AG04450 (cell line): ENCODE results near the gene PSMD2. TPM values are rescaled to one million over a fixed set of nuclear protein-coding genes. Genes with fewer than 3 reads are reported as not detected.

Experiments used
- CTCF ChIA-PET: fragments of 300-600, 350-600 bp; formaldehyde crosslinking; extraction: SDS; loops from one replicate; lab custom pipeline; 2022; ENCODE audit warnings: antibody characterized with exemption, inconsistent platforms; lab: Charles Lee
- POLR2A ChIA-PET: fragments of 350-600 bp; formaldehyde crosslinking; extraction: SDS; loops from one replicate; lab custom pipeline; 2021; ENCODE audit warnings: antibody characterized with exemption, inconsistent platforms; lab: Yijun Ruan, JAX
- DNase-seq: peaks from one replicate; pipeline ENCODE4 v3.0.0-alpha.2; 2011; ENCODE audit warnings: low read depth, low spot score
- H3K27ac ChIP-seq: one replicate; pipeline ENCODE4 v1.5.1; 2012; ENCODE audit warnings: low read depth, low read length, control low read depth
- H3K27me3 ChIP-seq: one replicate; pipeline ENCODE4 v1.6.0; 2012; ENCODE audit warnings: low read length; ENCODE audit not compliant: control insufficient read depth, insufficient read depth
- H3K4me3 ChIP-seq: 2 replicates; pipeline ENCODE4 v1.5.1; 2011; ENCODE audit warnings: mild to moderate bottlenecking, low read depth, low read length, control low read depth
- H3K9me3 ChIP-seq: 2 replicates; pipeline ENCODE4 v1.5.1; 2012; ENCODE audit warnings: low read length; ENCODE audit not compliant: control insufficient read depth, insufficient read depth
- polyA plus RNA-seq: library from polyadenylated mRNA; depleted of rRNA; stranded (reverse); fragments of >200 nt; gene quantifications from 2 replicates; pipeline ENCODE4 v1.2.3, GENCODE V29; 2011
- TF ChIP-seq, protein P1 (sequence below): IDR thresholded peaks from 2 replicates; pipeline ENCODE4 v1.5.1; 2011; ENCODE audit warnings: low read depth, low read length, control low read depth, inconsistent platforms

The PSMD2 gene
- polyA plus RNA-seq, 1 experiment, result 318 TPM

DNA sequence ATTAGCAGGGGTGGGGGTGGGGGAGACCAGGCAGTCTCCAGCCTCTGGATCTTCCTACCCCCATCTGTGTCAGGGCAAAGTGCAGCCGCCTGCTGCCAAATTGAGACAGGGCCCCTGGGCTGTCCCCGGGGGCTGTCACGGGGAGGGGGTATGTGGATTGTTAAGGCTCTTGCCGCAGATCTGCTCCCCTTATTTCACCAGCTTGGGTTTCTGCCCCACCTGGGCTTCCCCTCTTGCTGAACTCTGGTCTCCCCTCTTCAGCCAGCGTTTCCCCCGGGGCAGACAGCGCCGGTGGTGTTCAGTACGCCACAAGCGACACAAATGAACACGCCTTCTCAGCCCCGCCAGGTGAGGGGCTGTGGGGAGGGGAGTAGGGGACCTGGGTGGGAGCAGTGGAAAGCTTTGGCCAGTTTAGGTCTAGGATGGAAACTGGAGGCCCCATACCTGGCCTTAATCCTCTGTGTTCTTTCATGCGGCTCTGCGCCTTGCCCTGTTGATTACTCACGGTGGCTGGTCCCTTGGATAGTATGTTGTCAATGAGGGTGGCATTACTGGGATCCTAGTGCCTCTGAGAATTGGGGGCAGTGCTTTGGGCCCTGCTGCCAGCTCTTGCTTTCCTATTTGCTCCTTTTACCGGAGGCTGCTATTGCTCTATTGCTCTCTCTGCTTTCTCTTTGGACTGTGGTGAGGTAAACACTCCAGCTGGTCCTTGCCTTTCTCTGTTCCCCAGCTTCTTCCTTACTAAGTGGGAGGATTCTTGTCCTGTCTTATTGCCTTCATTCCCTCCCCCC is 17.0 kb downstream of the PSMD2 start:
- no peaks in the 10 kb centered on the region for H3K27me3 ChIP-seq
- DNase-seq, result no peak
- ChIA-PET POLR2A (interaction anchor here (0.9 to 1.6 kb wide), 6 partner anchors 10 to 66 kb away, joined by 3 to 7 read pairs (median 3); partner anchors contain the start of genes CLCN2, EEF1AKMT4, FAM131A and POLR2H), CTCF (interaction anchor here (0.7 kb wide), 1 partner anchor 55 kb away, joined by 4 read pairs; no protein-coding TSS in a partner anchor)
- TF ChIP-seq, protein P1, sequence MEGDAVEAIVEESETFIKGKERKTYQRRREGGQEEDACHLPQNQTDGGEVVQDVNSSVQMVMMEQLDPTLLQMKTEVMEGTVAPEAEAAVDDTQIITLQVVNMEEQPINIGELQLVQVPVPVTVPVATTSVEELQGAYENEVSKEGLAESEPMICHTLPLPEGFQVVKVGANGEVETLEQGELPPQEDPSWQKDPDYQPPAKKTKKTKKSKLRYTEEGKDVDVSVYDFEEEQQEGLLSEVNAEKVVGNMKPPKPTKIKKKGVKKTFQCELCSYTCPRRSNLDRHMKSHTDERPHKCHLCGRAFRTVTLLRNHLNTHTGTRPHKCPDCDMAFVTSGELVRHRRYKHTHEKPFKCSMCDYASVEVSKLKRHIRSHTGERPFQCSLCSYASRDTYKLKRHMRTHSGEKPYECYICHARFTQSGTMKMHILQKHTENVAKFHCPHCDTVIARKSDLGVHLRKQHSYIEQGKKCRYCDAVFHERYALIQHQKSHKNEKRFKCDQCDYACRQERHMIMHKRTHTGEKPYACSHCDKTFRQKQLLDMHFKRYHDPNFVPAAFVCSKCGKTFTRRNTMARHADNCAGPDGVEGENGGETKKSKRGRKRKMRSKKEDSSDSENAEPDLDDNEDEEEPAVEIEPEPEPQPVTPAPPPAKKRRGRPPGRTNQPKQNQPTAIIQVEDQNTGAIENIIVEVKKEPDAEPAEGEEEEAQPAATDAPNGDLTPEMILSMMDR, result no peak
- peak overlapping the region; percentile 90 for H3K4me3 ChIP-seq
- peak overlapping the region; percentile 77 for H3K27ac ChIP-seq
- H3K9me3 ChIP-seq, result peaks cover 3% of the 10 kb centered on the region; the same call in 1 of the 2 replicates

DNA sequence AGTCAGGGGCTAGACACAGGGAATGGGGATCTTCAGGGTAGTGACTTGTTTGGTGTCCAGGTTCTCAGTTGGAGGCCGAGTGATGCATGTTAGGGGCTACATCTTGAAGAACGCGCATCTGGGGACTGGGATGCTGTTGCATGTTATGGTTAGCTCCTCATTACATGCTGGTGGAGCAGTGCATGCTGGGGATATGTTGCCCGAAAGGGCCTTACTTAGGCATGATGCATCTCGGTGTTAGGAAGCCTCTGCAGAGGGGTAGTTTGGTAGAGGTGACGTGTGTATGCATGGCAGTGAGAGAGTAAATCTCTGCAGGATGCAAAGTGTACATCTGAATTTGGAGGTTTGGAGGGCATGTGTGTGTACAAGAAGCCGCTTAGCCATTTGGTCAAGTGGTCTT is 17.8 kb downstream of the PSMD2 start:
- ChIA-PET POLR2A (interaction anchor here (1.0 to 1.6 kb wide), 2 partner anchors 11 to 17 kb away, joined by 3 to 7 read pairs; no protein-coding TSS in a partner anchor), CTCF (interaction anchor here (0.7 kb wide), 1 partner anchor 55 kb away, joined by 4 read pairs; no protein-coding TSS in a partner anchor)
- no peak overlapping the region for H3K27ac ChIP-seq

DNA sequence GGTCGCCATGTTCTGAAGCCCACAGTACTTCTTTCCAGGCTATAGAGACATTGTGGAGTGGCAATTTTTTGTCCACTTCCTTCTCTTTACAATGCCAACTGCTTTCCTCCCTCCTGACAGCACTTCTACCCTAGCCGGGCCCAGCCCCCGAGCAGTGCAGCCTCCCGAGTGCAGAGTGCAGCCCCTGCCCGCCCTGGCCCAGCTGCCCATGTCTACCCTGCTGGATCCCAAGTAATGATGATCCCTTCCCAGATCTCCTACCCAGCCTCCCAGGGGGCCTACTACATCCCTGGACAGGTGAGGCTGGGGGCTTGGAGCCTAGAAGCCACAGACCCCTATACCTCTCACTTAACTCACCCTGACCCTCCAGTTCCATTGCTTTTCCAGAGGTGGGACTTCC is 18.2 kb downstream of the PSMD2 start:
- no peak for DNase-seq
- CTCF ChIA-PET, result no interaction called here
- TF ChIP-seq, protein P1, result no peak
- Histone ChIP-seq H3K27me3 (no peaks in the 10 kb centered on the region), H3K9me3 (peaks cover 3% of the 10 kb centered on the region; the same call in 1 of the 2 replicates), H3K27ac (no peak overlapping the region), H3K4me3 (peak overlapping the region; percentile 90)
- POLR2A ChIA-PET, result no interaction called here

More for the DNA sequence above, 17.8 kb downstream of the PSMD2 start:
- no peak for DNase-seq
- TF ChIP-seq, protein P1, result no peak
- Histone ChIP-seq H3K9me3 (peaks cover 3% of the 10 kb centered on the region; the same call in 1 of the 2 replicates), H3K27me3 (no peaks in the 10 kb centered on the region), H3K4me3 (peak overlapping the region; percentile 90)

DNA sequence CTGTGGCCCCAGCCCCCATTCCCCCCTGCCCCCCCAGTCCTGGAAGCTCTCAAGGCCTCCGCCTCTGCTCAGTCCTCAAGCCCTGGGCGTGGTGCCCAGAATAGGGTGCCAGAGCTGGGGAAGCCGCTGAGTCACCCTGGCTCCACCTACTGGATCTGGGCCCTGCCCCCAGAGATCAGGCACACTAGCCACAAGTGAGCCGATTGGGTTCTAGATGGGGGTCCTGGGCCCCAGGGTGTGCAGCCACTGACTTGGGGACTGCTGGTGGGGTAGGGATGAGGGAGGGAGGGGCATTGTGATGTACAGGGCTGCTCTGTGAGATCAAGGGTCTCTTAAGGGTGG is 21.0 kb downstream of the PSMD2 start:
- H3K27me3 ChIP-seq, result no peaks in the 10 kb centered on the region
- CTCF ChIA-PET, result interaction anchor here (0.7 kb wide), 1 partner anchor 70 kb away, joined by 3 read pairs; no protein-coding TSS in a partner anchor
- peak overlapping the region; percentile 39 for H3K27ac ChIP-seq
- DNase-seq, result peak; percentile 90
- H3K9me3 ChIP-seq, result peaks cover 2% of the 10 kb centered on the region; the same call in 1 of the 2 replicates
- TF ChIP-seq, protein P1, result no peak
- H3K4me3 ChIP-seq, result peak overlapping the region; percentile 35; the same call in 1 of the 2 replicates
- POLR2A ChIA-PET, result interaction anchor here (0.5 to 1.2 kb wide), 5 partner anchors 8 to 146 kb away, joined by 3 read pairs; no protein-coding TSS in a partner anchor

DNA sequence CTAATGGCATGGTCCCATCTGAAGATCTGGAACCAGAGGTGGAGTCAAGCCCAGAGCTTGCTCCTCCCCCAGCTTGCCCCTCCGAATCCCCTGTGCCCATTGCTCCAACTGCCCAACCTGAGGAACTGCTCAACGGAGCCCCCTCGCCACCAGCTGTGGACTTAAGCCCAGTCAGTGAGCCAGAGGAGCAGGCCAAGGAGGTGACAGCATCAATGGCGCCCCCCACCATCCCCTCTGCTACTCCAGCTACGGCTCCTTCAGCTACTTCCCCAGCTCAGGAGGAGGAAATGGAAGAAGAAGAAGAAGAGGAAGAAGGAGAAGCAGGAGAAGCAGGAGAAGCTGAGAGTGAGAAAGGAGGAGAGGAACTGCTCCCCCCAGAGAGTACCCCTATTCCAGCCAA is 22.6 kb downstream of the PSMD2 start:
- Histone ChIP-seq H3K27ac (no peak overlapping the region), H3K4me3 (no peak overlapping the region), H3K9me3 (no peaks in the 10 kb centered on the region), H3K27me3 (no peaks in the 10 kb centered on the region)
- CTCF ChIA-PET, result no interaction called here
- DNase-seq, result no peak
- TF ChIP-seq, protein P1, result no peak
- POLR2A ChIA-PET, result interaction anchor here (1.2 kb wide), 1 partner anchor 8 kb away, joined by 3 read pairs; no protein-coding TSS in a partner anchor
